Measurements from ENCODE around the gene MAPK8IP2.
A peak's percentile ranks its signal among the peaks of the same experiment; 100 is the strongest.

Gene MAPK8IP2

DNA sequence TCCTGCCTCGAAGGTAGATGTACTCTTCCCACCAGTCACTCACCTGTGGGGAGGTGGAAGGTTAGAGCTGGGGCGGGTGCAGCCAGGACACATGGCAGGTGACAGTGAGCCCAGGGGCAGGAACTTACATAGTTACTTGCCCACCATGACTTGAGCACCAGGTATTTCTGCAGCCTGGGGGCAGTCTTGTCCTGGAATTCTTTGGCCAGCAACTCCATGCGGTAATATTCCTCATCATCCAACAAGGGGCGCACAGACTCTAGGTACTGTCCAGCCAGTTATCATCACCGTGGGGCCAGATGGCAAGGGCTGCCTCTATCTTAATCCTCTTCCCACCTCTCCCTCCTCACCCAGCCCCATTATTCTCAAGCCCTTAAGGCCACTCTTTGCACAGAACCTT is 24.5 kb upstream of the MAPK8IP2 start:
- DNase-seq, result no peak

DNA sequence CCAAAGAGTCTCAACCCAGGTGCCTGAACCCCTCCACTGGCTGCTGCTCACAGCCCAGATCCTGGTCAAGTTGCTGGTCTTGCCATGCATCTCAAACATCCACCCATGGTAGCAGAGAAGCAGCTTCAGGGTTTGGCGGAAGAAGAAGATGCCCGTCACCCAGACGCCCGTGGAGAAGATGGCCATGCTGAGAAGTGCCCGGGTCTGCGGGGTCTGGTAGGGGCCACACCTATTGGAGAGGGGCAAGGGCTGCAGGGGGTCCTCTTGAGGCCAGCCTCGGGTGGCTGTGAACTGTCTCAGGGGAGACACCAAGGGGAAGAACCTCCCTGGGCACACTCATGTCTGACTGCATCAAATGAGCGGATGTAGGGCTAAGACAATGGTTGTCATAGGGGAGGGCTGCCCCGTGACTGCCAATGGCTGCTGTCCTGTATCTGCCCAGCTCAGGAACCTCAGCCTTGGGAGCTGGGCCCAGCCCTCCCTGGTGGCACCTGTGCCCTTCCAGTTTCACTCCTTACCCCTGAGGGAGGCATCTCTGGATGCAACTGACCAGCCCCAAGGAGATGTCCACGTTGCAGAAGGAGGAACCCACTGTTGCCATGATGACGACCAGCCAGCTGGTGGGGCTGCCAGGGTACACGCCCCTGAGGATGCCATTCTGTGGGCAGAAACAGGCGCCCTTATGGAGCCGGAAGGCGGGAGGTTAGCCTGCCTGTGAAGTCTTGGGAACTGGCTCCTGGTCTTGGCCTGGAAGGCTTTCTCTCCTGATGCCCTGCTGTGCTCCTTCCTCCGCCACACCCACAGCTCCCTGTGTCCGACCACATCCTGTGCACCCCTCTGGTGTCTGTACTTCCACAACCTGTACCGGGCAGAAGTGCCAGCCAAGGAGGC is 23.5 kb upstream of the MAPK8IP2 start:
- DNase-seq, result no peak

DNA sequence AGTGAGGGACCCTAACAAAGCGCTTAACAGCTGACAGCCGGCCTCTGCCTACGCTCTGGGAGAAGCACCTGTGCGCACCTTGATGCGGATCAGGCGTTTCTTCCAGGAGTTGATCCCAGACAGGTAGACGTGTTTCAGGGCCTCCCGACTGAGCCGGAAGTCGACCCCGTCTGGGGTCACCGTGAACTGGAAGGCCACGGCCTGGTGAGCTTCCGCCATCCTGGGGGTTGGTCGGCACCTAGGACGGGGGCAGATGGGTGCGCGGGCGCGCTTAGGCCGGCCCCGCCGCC is 23.0 kb upstream of the MAPK8IP2 start:
- DNase-seq, result no peak

DNA sequence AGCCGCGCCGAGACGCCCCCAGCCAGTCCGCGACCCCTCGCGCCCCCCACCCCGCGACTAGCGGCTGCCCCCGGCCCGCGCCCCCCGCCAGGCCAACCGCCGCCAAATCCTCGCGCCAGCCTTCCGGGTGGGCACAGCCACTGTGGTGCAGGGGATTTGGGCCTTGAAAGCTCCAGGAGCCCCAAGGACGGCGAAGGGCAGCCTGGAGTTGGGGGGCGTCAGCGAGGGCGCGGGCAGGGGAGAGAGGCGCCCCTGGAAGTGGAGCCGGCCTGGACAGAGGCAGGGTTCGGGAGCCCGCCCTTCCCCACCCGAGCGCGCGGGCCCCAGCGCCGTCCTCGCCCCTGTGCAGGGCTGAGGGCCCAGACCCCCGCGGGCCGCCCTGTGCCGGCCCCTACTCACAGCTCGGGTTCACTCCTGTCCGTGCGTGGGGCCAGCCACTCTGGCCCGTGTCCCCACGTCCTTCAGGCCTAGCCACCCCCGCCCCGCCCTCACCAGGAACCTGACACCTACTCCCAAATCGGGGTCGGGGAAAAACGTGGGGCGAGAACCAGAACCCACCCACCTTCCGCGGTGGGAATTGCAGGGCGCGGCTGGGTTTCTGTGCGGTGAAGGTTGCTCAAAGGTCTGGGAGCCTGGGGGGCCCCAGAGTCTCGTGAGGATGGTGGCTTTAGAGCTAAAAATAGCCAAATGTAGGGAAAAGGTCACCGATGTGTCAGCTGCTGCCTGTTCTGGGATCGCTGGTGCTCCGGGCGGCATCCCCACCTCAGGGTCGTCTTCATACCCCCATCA is 22.4 kb upstream of the MAPK8IP2 start, which contains the start of gene CPT1B:
Gene CPT1B (minus strand): TSS at position 441 of the 789 bp plus-strand sequence. CDS start 512 bp downstream, outside the sequence.
- DNase-seq, result no peak

DNA sequence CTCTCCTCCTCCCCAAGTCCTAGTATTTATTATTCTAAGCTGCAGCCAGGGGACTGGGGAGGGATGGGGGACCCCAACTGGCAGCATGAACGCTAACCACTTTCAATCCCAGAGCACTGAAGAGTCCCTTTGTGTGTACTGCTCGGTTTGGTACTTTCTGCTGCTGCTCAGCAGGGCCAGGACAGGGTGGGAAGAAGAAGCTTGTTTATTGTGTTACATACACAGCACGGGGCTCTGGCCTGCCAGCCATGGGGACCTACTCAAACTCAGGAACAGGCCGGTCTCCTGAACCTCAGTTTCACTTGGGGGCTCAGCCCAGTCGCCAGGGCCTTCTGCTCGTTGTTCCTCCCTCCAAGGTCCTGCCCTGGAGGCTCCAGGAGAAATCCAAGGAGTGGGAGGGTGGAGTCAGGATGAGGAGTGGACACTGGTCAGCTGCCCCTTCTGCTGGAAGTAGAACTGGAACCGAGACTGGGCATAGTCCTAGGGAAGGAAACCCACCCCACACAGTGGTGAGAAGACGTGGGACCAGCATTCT is 21.8 kb upstream of the MAPK8IP2 start:
- DNase-seq, result no peak

DNA sequence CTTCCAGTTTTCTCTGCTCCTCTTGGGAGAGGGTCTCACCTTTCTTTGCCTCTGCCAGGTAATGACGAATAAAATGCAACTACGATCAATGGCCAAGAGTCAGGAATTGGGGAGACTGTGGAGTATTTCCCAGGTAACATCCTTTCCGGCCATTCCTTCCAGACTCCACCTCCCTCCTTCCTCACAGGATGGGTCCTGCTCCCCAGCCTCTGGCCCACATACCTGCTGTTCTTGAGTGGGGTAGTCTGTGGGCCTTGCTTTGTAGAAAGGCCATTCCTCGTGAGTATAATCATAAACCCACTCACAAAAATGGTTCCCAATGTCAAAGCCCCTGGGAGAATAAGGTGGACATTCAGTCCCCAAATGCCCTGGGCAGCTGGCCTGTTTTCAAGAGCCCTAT is 20.8 kb upstream of the MAPK8IP2 start:
- DNase-seq, result no peak

DNA sequence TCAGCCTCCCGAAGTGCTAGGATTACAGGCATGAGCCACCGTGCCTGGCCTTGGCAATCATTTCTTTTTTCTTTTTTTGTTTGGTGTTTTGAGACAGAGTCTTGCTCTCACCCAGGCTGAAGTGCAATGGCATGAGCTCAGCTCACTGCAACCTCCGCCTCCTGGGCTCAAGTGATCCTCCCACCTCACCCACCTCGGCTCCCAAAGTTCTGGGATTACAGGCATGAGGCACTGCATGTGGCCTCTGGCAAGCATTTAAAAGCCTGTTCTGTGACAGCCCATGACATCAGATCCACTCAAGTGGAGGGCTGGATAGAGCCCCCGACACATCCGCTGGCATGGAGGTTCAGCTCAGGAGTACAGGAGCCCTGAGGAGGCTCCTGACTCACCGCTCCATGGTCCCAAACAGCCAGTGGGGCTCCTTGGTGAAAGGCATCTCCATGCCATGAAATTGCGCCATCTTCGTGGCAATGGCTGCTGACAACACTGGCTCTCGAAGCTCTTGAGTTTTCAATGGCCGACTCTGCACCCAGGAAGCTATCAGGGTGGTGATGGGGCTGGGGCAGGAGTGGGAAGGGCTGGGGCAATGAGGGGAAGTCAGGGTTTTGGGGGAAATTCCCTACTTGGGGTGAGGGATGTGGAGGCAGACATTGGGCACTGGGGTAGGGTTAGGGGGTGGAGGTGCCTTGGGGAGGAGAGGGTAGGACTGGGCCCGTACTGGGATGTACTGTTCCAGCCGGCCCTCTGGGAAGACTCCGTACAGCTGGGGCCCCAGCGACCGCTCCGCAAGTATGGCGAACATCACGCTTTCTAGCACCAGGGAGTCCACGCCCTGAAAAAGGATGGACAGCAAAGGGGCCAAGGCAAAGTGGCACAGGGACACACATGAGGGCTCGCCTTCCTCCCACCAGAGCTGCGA is 19.3 kb upstream of the MAPK8IP2 start:
- DNase-seq, result peak; percentile 24

DNA sequence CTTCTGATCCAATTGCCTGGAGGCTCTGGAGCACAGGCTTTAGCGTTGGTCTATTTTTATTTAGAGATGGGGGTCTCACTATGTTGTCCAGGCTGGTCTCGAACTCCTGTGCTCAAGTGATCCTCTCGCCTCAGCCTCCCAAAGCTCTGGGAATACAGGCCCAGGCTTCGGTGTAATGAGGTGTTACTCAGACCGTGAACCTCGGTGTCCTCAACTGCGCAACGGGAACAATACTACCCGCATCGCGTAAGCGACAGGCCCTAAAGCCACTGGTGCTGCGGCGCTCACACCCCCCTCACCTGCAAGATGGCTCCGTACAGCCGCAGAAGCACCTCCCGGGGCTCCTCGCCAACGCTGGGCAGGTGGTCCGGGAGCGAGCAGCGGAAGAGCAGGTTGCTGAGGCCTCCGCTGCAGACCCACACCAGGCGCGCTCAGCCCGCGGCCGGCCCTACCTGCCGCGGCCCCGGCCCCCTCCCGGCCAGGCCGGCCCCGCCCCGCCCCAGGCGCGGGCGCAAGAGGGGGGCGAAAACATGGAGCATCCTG is 18.6 kb upstream of the MAPK8IP2 start:
- peak; percentile 50 for DNase-seq

DNA sequence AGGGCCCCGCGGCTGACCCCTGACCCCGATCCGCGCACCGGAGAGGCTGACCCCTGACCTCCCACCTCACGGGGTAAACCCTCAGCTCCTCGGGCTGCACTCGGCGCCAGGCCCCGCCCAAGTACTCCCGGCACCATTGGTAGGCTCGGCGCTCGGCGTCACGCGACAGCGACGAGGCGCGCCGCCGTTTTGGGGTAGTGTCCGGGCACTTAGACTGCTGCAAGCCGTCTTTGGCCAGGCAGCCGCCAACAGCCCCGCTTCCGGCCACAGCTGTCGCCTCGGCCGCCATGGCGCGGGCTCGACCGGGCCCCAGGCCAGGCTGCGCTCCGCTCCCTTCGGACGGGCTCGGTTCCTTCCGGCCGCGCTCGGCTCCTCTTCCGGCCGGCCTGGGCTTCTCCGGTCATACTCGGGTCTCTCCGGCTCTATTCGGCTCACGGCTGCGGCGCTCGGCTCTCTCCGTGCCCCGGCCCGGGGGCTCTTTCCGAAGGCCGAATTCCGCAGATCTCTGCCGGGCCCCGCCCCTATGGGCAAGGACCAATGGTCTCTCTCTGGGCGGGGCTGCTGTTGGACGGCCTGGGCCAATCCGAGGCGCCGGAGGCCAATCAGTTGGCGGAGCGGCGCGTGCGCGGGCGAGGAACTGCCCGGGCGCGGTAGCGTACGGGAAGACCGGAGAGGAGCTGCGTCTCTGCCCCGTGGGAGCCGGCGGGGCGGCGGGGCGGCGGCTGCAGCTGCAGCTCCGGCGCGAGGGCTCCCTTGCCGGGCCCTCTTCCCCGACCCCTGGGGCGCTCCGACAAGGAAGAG is 17.9 kb upstream of the MAPK8IP2 start, which contains the start of gene CHKB:
Gene CHKB (minus strand): TSS at position 357 of the 801 bp plus-strand sequence. CDS start 68 bp downstream, at position 289.
- peak; percentile 100 for DNase-seq

DNA sequence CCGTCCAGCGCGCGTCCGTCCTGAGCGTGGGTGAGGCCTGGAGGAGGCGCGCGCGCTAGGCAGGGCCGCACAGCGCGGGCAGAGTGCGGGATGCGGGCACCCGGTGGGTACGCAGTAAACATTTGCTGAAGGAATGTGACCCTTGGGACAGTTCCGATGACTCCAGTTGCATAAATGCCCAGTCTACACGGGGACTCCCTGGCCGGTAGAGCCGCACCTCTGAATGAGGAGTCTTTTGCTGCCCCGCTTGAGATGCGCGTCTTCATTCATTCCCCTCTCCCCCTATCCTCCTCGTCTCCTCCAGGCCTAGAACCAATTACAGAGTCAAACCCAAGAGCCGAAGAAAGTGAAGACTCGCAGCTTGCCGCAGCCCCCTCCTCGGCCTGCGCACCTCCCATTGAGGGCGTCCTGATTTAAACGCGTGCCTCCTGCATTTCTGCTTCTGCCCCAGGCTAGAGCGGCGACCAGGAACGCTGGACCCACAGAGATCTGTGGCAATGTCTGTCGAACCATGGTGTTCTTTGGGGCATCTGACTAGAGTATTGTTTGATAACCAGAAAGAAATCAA is 17.2 kb upstream of the MAPK8IP2 start:
- no peak for DNase-seq

DNA sequence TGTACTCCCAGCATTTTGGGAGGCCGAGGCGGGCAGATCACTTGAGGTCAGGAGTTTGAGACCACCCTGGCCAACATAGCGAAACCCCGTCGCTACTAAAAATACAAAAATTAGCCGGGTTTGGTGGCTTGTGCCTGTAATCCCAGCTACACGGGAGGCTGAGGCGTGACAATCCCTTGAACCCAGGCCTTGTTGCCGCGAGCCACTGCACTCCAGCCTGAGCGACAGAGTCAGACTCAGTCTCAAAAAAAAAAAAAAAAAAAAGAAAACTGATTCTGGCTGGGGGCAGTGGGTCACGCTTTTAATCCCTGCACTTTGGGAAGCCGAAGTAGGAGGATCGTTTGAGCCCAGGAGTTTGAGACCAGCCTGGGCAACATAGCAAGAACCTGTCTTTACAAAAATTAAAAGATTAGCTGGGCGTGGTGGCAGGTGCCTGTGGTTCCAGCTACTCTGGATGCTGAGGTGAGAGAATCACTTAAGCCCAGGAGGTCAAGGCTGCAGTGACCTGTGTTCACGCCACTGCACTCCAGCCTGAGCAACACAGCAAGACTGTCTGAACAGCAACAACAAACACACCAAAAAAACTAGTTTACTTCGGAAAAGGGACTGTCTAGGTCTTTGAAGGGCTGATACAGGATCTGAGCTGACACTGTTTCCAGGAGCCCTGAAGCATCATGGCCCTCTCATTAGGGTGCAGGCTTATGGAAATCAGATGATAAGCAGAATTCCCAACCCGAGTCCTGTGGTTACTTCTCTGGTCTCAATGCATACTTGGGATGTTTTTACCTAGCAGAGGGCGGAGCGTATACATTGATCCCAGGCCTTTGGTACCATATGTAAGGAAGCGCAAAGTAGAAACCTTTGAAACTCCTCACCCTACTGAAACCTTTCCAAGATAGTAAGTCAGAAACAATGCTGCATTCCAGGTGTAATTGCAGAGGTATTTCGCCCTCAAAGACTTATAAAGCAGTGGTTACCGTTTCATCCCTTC is 16.2 kb upstream of the MAPK8IP2 start:
- DNase-seq, result no peak

DNA sequence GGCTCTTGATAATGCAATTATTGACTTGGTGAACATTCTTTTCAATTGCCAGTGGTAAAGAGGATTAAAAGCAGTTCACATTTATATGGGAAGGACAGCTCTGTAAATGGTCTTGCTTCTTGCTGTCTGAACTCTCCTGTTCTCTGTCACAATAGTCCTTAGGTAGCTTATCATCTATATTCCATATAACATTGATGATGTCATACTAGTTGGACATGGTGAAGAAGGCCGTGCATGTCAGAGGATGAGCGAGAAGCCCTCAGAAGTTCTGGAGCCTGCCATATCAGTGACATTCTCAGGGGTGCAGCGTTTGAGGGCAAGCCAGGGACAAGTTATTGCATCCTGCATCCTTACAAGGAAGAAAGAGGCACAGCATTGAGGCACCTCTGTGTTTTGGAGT is 15.4 kb upstream of the MAPK8IP2 start:
- no peak for DNase-seq

DNA sequence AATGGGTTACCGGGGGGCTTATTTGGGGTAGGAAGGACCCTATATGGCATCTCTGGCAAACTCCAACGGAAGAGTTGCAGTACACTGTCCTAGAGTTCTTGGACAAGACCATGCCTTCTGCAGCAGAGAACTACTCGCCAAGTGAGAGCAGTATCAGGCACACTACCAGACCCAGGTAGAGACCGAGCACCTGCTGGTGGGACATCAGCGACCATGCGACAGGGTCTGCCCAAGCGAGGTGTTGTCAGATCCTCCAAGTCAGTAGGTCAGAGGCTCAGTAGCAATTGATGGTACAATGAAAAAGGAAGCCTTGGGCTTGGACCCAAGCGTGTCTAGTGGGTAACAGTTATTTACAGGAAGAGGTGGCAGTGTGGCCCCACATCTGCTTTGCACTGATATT is 14.8 kb upstream of the MAPK8IP2 start:
- DNase-seq, result no peak

DNA sequence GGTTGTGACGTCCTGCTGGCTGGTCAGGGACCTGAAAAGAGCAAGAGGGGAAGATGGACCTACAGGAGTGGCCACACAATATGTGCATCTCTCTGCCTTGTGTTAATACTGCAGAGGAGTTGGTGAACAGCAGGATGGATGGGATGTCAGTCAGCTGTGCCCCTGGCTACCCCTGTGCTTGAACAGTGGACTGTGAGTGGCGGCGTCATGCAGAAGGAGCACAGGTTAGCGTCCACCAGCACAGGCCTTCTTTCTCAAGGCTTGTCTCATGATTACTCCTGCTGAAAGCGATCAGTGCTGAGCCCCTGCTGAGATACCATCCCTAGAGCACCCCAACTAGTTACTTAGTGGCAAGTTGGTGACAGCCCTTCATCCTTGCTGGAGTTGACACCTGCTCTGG is 14.2 kb upstream of the MAPK8IP2 start:
- no peak for DNase-seq

DNA sequence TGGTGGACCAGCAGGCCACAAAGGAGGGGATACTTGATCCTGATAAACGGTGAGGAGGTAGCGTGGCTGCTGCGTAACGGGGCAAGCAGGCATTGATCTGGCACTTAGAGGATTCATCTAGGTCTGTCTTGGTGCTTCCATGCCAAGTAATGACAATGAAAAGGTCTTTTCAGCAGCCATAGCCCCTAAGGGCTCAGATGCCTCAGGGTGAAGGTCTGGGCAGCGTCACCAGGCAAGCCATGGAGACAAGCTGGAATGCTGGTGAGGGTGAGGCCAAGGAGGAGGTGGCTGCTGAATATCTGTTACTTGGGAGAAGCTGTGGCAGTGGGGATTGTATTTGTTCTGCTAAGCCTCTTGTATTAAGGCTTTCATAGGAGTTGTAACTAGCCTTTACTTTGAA is 13.2 kb upstream of the MAPK8IP2 start:
- DNase-seq, result no peak

DNA sequence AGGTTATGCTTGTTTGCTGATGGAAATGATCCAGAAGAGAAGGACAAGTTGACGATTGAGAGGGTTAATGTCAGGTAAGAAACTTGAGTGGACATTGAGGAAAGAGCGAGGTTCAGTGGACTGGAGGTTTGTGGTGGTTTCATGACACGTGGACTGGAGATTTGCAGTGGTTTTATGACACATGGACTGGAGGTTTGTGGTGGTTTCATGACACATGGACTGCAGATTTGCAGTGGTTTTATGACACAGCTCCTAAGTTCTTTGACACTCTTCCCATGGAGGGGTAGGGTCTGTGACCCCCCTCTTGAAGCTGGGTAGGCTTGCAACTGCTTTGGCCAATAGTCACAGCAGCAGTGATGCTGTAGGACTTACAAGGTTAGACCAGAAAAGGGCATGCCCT is 5.4 kb upstream of the MAPK8IP2 start:
- no peak for DNase-seq

DNA sequence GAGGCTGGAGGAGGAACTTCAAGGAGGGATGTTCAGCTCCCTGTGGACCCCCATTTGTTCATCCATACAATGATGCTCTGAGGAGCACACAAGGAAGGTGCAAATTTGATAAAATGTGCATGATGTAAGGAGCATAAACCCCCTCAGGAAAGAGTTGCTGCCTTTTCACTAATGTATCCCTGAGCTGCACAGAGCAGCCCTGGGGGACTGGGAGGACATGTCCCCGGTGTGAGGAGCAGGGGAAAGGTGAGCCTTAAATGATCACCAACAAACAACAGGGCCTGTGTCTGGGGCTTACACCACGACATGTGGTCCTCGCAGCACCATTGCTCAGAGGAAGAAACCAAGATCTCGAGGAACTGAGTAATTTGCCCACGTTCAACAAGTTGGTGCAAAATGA is 3.5 kb upstream of the MAPK8IP2 start:
- no peak for DNase-seq

DNA sequence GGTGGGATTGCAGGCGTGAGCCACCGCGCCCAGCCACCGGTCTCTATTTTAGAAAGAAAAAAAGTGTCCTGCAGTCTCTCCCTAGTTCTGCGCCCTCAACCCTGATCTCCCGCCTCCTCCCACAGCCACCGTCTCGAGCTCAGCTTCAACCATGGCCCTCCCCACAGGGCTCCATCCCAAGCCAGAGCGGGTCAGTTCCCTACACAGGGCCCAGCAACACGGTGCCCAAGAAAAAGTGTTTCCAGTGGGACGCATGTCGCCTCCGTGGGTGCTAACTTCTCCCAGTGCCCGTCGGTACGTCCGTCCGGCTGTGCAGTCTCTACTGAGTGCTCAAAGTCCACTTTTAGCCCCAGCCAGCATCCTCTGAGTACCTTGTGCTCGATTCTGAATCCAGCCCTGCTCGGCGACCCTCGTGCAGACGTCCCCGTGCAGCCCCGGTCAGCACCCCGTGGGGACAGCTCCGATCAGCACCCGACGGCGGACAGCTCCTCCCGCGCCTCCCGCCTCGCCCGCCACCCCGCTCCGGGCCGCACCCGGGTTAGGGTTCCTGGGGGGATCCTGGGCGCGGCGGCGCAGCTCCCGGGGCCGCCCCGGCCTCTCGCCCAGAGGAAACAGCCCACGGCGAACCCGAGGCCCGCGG is 657 bp upstream of the MAPK8IP2 start:
- peak; percentile 30 for DNase-seq

DNA sequence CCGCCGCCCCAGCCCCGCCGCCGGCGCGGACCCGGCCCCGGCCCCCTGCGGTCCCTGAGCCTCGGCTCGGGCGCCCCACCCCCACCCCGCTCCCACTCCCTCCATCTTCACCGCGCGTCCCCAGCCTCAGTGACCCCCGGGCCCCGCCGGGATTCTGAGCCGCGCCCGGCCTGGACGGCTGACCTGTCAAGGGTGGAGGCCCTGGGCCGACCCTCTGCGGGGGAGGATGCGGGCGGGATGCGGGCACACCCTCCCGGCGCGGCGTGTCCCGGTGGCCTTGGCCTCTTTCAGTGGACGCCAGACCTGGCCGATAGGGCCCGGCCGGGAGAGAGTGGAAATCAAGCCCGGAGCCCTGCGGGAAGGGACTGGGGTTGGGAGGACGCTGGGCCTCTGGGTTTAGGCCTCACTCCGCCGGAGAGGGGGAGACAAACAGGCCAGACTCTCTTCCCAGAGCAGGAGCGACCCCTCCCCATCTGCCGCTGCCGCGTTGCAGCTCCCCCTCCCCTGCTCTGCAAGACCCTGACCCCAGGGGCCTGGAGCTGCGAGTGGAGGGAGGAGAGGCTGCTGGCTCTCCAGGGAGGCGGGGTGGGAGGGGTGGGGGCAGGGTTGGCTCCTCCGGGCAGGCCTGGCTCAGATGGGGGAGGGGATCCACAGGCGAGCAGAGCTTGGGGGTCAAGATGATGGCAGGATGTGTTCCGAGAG is 525 bp downstream of the MAPK8IP2 start:
- DNase-seq, result no peak
